ENCODE results near the gene GABBR2.

GABBR2 gene

GRCh38 chr9:98571643-98572042, 137.1 kb downstream of the GABBR2 start:
- peaks cover 7% of the 10 kb centered on the region for H3K27me3 Mint-ChIP-seq (ENCODE audit: low read depth, poor library complexity)
- no peak for TF ChIP-seq CTCF (IDR thresholded peaks at IDR 0.05)
- no peak overlapping the region for H3K4me3 Mint-ChIP-seq
- no peak overlapping the region for H3K27ac Mint-ChIP-seq
- DNase-seq = no peak
- no peaks in the 10 kb centered on the region for H3K9me3 Mint-ChIP-seq
- H3K36me3 Mint-ChIP-seq (ENCODE audit: low read depth) = no peaks in the 10 kb centered on the region
- H3K4me1 Mint-ChIP-seq = peaks cover 5% of the 10 kb centered on the region

- no peak overlapping the region for H3K4me3 Mint-ChIP-seq
- no peak for DNase-seq
- no peak for TF ChIP-seq CTCF (IDR thresholded peaks at IDR 0.05)
- H3K27ac Mint-ChIP-seq = no peak overlapping the region
- H3K4me1 Mint-ChIP-seq = peaks cover 5% of the 10 kb centered on the region
- H3K36me3 Mint-ChIP-seq (ENCODE audit: low read depth) = no peaks in the 10 kb centered on the region
- H3K9me3 Mint-ChIP-seq = no peaks in the 10 kb centered on the region
- H3K27me3 Mint-ChIP-seq (ENCODE audit: low read depth, poor library complexity) = peaks cover 12% of the 10 kb centered on the region
Observed at GRCh38 chr9:98570663-98571440, 137.9 kb downstream of the GABBR2 start.

- Mint-ChIP-seq H3K27me3 (ENCODE audit: low read depth, poor library complexity) (peaks cover 12% of the 10 kb centered on the region), H3K4me1 (peaks cover 5% of the 10 kb centered on the region), H3K36me3 (ENCODE audit: low read depth) (no peaks in the 10 kb centered on the region), H3K9me3 (no peaks in the 10 kb centered on the region), H3K27ac (no peak overlapping the region), H3K4me3 (no peak overlapping the region)
- DNase-seq = no peak
- TF ChIP-seq CTCF (IDR thresholded peaks at IDR 0.05) = no peak
Observed at GRCh38 chr9:98570055-98570454, 138.7 kb downstream of the GABBR2 start.

GRCh38 chr9:98569491-98569890, 139.2 kb downstream of the GABBR2 start:
- no peak overlapping the region for H3K4me3 Mint-ChIP-seq

GRCh38 chr9:98568909-98569469, 139.7 kb downstream of the GABBR2 start:
- H3K9me3 Mint-ChIP-seq = no peaks in the 10 kb centered on the region
- TF ChIP-seq CTCF (IDR thresholded peaks at IDR 0.05) = no peak
- H3K4me3 Mint-ChIP-seq = no peak overlapping the region
- H3K27me3 Mint-ChIP-seq (ENCODE audit: low read depth, poor library complexity) = peaks cover 12% of the 10 kb centered on the region
- H3K27ac Mint-ChIP-seq = no peak overlapping the region
- H3K4me1 Mint-ChIP-seq = peaks cover 5% of the 10 kb centered on the region
- no peak for DNase-seq
- H3K36me3 Mint-ChIP-seq (ENCODE audit: low read depth) = no peaks in the 10 kb centered on the region

More at GRCh38 chr9:98569491-98569890, 139.2 kb downstream of the GABBR2 start:
- H3K4me1 Mint-ChIP-seq = peaks cover 5% of the 10 kb centered on the region
- no peak overlapping the region for H3K27ac Mint-ChIP-seq
- DNase-seq = no peak
- H3K9me3 Mint-ChIP-seq = no peaks in the 10 kb centered on the region
- H3K27me3 Mint-ChIP-seq (ENCODE audit: low read depth, poor library complexity) = peaks cover 12% of the 10 kb centered on the region
- no peak for TF ChIP-seq CTCF (IDR thresholded peaks at IDR 0.05)
- no peaks in the 10 kb centered on the region for H3K36me3 Mint-ChIP-seq (ENCODE audit: low read depth)

Measured in nephron progenitor cell (in vitro differentiated cells).